ENCODE results near the gene RNU7-1. TPM values are rescaled to one million over a fixed set of nuclear protein-coding genes. Genes with fewer than 3 reads are reported as not detected.

Gene RNU7-1
- polyA plus RNA-seq, 2 of the 4 experiments (the other 2 are of a cell fraction): not detected

DNA sequence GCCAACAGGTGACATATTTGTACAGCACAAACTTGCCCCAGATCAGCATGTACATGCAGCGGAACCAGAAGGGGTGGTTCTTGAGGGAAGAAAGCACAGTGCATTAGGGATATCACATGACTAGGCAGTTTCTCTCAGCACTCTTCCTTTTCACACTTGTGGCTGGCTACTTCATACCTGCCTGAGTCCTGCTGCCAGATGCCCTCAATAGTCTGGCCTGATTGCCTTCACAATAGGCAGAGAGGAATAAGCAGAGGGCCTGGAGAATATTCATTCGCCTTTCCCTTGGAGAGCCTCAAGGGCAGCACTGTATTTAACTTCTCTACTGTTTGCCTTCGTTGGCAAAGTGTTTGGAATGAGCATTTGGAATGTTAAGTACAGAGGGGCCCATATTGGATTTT, 35.0 kb downstream of the RNU7-1 start:
- DNase-seq (ENCODE audit: low read depth in 1 of 2, low spot score in 1 of 2) (no peak), FAIRE-seq (no peak), ATAC-seq (peak in 1 of 2 experiments; percentile 35; a peak in 2 of 6 replicates)
- peak; percentile 38 for TF ChIP-seq MAFK (IDR thresholded peaks at IDR 0.05; ENCODE audit: partially characterized antibody)
- TF ChIP-seq, protein P1, sequence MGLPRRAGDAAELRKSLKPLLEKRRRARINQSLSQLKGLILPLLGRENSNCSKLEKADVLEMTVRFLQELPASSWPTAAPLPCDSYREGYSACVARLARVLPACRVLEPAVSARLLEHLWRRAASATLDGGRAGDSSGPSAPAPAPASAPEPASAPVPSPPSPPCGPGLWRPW (IDR thresholded peaks at IDR 0.05): no peak
- H3K4me2 ChIP-seq: no peak overlapping the region
- peak overlapping the region in 1 of 2 experiments; percentile 7; a peak in 1 of 6 replicates for H3K27ac ChIP-seq
- CTCF ChIA-PET: interaction anchor here (1.1 to 4.9 kb wide), 5 partner anchors 9 to 47 kb away, joined by 3 to 24 read pairs (median 4); partner anchors contain the start of genes C12orf57 and RNU7-1
- H3K9me3 ChIP-seq: no peaks in the 10 kb centered on the region
- WGBS (ENCODE audit: missing lambda C conversion rate): 89% methylated on average over 3 of the region's 3 CpGs
- POLR2A ChIA-PET: interaction anchor here (1.6 to 2.1 kb wide), 2 partner anchors 17 to 34 kb away, joined by 5 to 7 read pairs; no protein-coding TSS in a partner anchor
- no peaks in the 10 kb centered on the region for H3K4me1 ChIP-seq
- no peak overlapping the region for H3K4me3 ChIP-seq

DNA sequence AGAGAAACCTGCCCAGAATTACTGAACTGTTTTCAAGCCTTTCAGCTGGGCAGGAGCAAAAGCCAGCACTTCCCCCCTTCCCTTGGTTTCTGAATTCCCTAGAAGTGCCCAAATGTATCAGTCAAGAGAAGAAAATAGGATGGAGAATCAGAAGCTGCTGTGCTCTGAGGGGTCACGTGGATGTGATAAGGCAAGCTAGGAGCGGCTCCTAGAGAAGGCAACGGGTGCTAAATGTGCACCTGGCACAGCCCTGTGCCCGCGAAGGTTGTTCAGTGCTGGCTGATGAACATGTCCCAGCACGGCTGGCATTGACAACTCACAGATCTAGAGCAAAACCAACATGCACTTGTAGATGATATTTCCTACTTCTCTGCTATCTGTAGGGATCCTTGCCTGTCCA, 35.4 kb downstream of the RNU7-1 start:
- Histone ChIP-seq H3K4me3 (no peak overlapping the region), H3K4me1 (no peaks in the 10 kb centered on the region), H3K27ac (no peak overlapping the region), H3K4me2 (no peak overlapping the region), H3K9me3 (no peaks in the 10 kb centered on the region)
- POLR2A ChIA-PET: interaction anchor here (2.1 kb wide), 1 partner anchor 18 kb away, joined by 5 read pairs; no protein-coding TSS in a partner anchor
- no peak; a peak in 2 of 6 replicates for ATAC-seq
- CTCF ChIA-PET: interaction anchor here (1.1 to 2.3 kb wide), 3 partner anchors 9 to 35 kb away, joined by 3 to 6 read pairs (median 4); partner anchors contain the start of genes C12orf57 and RNU7-1
- FAIRE-seq: no peak
- TF ChIP-seq, protein P1 (IDR thresholded peaks at IDR 0.05): no peak
- no peak for TF ChIP-seq CEBPB (IDR thresholded peaks at IDR 0.05)
- no peak for TF ChIP-seq NPAS2 (CRISPR knock-in tag; IDR thresholded peaks at IDR 0.05; ENCODE audit: borderline replicate concordance)
- no peak for TF ChIP-seq CHD2 (IDR thresholded peaks at IDR 0.05; ENCODE audit: low read length, partially characterized antibody)
- no peak for TF ChIP-seq SMC3 (IDR thresholded peaks at IDR 0.05)
- TF ChIP-seq HOXB5 (CRISPR knock-in tag; IDR thresholded peaks at IDR 0.05): no peak
- no peak for DNase-seq (ENCODE audit: low read depth in 1 of 2, low spot score in 1 of 2)
- 93% methylated on average over 6 of the region's 6 CpGs for WGBS (ENCODE audit: missing lambda C conversion rate)

DNA sequence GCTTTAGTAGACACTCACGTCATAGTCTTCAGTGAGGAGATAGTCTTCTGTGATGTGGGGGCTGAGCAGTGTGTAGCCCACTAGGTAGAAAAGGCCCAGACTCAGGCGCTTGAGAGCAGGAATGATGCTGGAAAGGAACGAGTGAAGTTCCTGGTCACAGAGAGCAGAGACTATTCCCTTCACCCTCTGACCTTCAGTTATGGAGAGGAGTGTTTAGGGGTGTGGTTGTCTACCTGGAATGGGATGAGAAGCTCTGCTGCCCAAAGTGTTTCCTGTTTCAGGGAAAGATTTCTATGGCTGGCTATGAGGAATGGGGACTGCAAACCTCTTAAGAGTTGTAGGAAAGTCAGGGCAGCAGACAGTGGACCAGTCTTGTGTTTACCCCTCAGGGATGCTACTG, 35.8 kb downstream of the RNU7-1 start:
- FAIRE-seq (no peak), DNase-seq (ENCODE audit: low read depth in 1 of 2, low spot score in 1 of 2) (no peak), ATAC-seq (no peak; a peak in 1 of 6 replicates)
- WGBS (ENCODE audit: missing lambda C conversion rate): 80% methylated on average over 3 of the region's 3 CpGs
- H3K27ac ChIP-seq: no peak overlapping the region
- TF ChIP-seq, protein P2, sequence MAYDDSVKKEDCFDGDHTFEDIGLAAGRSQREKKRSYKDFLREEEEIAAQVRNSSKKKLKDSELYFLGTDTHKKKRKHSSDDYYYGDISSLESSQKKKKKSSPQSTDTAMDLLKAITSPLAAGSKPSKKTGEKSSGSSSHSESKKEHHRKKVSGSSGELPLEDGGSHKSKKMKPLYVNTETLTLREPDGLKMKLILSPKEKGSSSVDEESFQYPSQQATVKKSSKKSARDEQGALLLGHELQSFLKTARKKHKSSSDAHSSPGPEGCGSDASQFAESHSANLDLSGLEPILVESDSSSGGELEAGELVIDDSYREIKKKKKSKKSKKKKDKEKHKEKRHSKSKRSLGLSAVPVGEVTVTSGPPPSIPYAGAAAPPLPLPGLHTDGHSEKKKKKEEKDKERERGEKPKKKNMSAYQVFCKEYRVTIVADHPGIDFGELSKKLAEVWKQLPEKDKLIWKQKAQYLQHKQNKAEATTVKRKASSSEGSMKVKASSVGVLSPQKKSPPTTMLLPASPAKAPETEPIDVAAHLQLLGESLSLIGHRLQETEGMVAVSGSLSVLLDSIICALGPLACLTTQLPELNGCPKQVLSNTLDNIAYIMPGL (CRISPR knock-in tag; IDR thresholded peaks at IDR 0.05; ENCODE audit: borderline replicate concordance): no peak
- TF ChIP-seq POLR2AphosphoS2 (conservative IDR thresholded peaks at IDR 0.05; ENCODE audit: low read length): peak; percentile 39; the same call in 1 of the 2 replicates
- H3K4me3 ChIP-seq: no peak overlapping the region
- H3K4me2 ChIP-seq: no peak overlapping the region
- ChIA-PET CTCF (interaction anchor here (0.9 to 2.3 kb wide), 3 partner anchors 9 to 15 kb away, joined by 3 to 6 read pairs (median 3); no protein-coding TSS in a partner anchor), POLR2A (interaction anchor here (2.1 kb wide), 1 partner anchor 18 kb away, joined by 5 read pairs; no protein-coding TSS in a partner anchor)
- no peaks in the 10 kb centered on the region for H3K4me1 ChIP-seq
- H3K9me3 ChIP-seq: no peaks in the 10 kb centered on the region

DNA sequence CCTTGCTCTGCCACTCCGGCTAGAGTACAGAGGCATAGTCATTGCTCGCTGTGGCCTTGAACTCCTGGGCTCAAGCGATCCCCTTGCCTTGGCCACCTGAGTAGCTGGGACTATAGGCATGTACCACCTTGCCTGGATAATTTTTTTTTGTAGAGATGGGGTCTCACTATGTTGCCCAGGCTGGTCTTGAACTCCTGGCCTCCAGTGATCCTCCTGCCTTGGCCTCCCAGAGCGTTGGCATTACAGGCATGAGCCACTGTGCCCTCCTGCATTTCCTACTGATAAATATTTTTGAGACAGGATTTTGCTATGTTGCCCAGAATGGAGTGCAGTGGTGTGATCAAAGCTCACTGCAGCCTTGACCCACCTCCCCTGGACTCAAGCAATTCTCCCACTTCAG, 36.5 kb downstream of the RNU7-1 start:
- DNase-seq (ENCODE audit: low read depth in 1 of 2, low spot score in 1 of 2) (no peak), ATAC-seq (no peak), FAIRE-seq (no peak)
- Histone ChIP-seq H3K4me2 (no peak overlapping the region), H3K4me1 (no peaks in the 10 kb centered on the region), H3K9me3 (no peaks in the 10 kb centered on the region), H3K27ac (no peak overlapping the region), H3K4me3 (no peak overlapping the region)
- TF ChIP-seq HOXB13 (CRISPR knock-in tag; IDR thresholded peaks at IDR 0.05; ENCODE audit: low read depth) (no peak), TFCP2L1 (CRISPR knock-in tag; IDR thresholded peaks at IDR 0.05) (no peak), EHMT2 (IDR thresholded peaks at IDR 0.05; ENCODE audit: low read depth) (no peak), JUNB (IDR thresholded peaks at IDR 0.05) (no peak), NPAS2 (CRISPR knock-in tag; IDR thresholded peaks at IDR 0.05; ENCODE audit: borderline replicate concordance) (no peak), GATA3 (IDR thresholded peaks at IDR 0.05; ENCODE audit: borderline replicate concordance) (no peak), RAD21 (conservative IDR thresholded peaks at IDR 0.05 in 1 of 2, IDR thresholded peaks at IDR 0.05 in 1 of 2) (no peak)
- 99% methylated on average over 4 of the region's 4 CpGs for WGBS (ENCODE audit: missing lambda C conversion rate)
- ChIA-PET POLR2A (no interaction called here), CTCF (interaction anchor here (0.9 to 2.3 kb wide), 4 partner anchors 12 to 19 kb away, joined by 3 to 6 read pairs (median 4); no protein-coding TSS in a partner anchor)

Data from A549 (cell line).